ENCODE data around the gene KLHL11. TPM values are rescaled to one million over a fixed set of nuclear protein-coding genes. Genes with fewer than 3 reads are reported as not detected.

KLHL11 gene
- total and polyA plus RNA-seq, 9 of the 15 experiments (the other 6 are each of a cell fraction or from before 2014, with no cell fraction given): 0.20 to 17.0 (median 10.3) TPM

DNA sequence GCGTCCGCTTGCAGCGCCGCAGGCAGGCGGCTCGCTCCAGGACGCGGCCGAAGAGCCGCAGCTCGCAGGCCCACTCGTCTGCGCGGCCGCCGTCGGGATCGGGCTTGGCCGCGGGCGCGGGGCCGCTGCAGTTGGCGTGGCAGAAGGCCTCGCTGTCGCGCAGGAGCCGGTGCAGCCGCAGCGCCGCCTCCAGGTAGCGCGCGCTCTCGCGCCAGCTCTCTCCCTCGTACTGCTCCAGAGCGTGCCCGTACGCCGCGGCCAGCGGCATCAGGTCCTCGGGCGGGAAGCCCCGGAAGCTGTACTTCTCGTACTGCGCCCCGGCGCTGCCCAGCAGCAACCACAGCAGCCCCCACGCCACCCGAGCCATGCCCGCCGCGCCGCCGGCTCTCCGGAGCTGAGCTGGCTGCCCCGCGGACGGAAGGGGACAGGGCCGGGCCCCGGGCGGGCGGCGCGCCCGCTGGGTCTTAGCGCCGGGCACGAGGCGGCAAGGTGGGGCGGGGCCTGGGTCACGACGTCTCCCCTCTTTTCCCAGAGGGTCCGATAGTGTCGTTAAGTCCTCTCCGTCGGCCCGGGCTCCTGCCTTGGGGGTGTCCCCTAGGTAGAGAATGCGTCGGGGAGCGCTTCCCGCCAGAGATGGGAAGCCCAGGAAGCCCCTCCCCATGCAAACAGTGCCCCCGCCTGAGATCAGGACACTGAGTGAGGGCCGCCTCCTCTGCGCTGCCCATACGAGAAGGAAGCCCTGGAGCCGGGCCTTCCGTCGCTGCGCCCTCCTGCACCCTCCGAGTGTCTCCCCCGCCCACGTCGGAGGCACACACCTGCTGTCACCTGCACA lies 53.5 kb downstream of the KLHL11 start, which contains the start of gene P3H4 (continued):
- TF ChIP-seq, protein P1, sequence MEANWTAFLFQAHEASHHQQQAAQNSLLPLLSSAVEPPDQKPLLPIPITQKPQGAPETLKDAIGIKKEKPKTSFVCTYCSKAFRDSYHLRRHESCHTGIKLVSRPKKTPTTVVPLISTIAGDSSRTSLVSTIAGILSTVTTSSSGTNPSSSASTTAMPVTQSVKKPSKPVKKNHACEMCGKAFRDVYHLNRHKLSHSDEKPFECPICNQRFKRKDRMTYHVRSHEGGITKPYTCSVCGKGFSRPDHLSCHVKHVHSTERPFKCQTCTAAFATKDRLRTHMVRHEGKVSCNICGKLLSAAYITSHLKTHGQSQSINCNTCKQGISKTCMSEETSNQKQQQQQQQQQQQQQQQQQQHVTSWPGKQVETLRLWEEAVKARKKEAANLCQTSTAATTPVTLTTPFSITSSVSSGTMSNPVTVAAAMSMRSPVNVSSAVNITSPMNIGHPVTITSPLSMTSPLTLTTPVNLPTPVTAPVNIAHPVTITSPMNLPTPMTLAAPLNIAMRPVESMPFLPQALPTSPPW (CRISPR knock-in tag; IDR thresholded peaks at IDR 0.05): peak; percentile 41; the same call in 1 of the 2 replicates
- TF ChIP-seq ZNF41 (CRISPR knock-in tag; conservative IDR thresholded peaks at IDR 0.05) (no peak), MYC (IDR thresholded peaks at IDR 0.05; ENCODE audit: low read depth, low read length) (peak; percentile 53; the same call in 1 of the 2 replicates), MYC (CRISPR knock-in tag; IDR thresholded peaks at IDR 0.05; ENCODE audit: borderline replicate concordance, low read depth) (no peak), ZKSCAN8 (CRISPR knock-in tag; IDR thresholded peaks at IDR 0.05) (no peak), ZFX (CRISPR knock-in tag; IDR thresholded peaks at IDR 0.05) (peak; percentile 68), CTBP1 (IDR thresholded peaks at IDR 0.05; ENCODE audit: borderline replicate concordance) (peak; percentile 56; the same call in 1 of the 2 replicates), NCOA4 (IDR thresholded peaks at IDR 0.05; ENCODE audit: partially characterized antibody) (no peak), SPI1 (IDR thresholded peaks at IDR 0.05; ENCODE audit: borderline replicate concordance, low read depth, low read length) (no peak), YY1 (IDR thresholded peaks at IDR 0.05; ENCODE audit: borderline replicate concordance in 1 of 3, control insufficient read depth in 1 of 3, extremely low read depth in 1 of 3, insufficient read depth in 3 of 3, insufficient read length in 1 of 3, insufficient replicate concordance in 2 of 3, low read depth in 1 of 3, low read length in 2 of 3) (peak in 1 of 3 experiments; percentile 22), NONO (IDR thresholded peaks at IDR 0.05; ENCODE audit: low read depth in 2 of 2, low read length in 1 of 2) (peak in 1 of 2 experiments; percentile 21; a peak in 1 of 4 replicates), PHF20 (IDR thresholded peaks at IDR 0.05; ENCODE audit: partially characterized antibody) (no peak), RHOXF2B (CRISPR knock-in tag; conservative IDR thresholded peaks at IDR 0.05) (no peak), HEY1 (CRISPR knock-in tag; IDR thresholded peaks at IDR 0.05; ENCODE audit: borderline replicate concordance) (no peak), MAZ (CRISPR knock-in tag; conservative IDR thresholded peaks at IDR 0.05 in 1 of 2, IDR thresholded peaks at IDR 0.05 in 1 of 2) (peak in 1 of 2 experiments; percentile 15; a peak in 1 of 4 replicates), CBFB (CRISPR knock-in tag; IDR thresholded peaks at IDR 0.05) (no peak), NCOA6 (IDR thresholded peaks at IDR 0.05) (peak; percentile 63; the same call in 1 of the 2 replicates), CBX1 (IDR thresholded peaks at IDR 0.05; ENCODE audit: low read depth) (0 out of 2 replicates have a peak, but pooled peaks have one; percentile 24), ESRRA (IDR thresholded peaks at IDR 0.05; ENCODE audit: borderline replicate concordance, low read depth) (0 out of 2 replicates have a peak, but pooled peaks have one; percentile 10)
- TF ChIP-seq, protein P2, sequence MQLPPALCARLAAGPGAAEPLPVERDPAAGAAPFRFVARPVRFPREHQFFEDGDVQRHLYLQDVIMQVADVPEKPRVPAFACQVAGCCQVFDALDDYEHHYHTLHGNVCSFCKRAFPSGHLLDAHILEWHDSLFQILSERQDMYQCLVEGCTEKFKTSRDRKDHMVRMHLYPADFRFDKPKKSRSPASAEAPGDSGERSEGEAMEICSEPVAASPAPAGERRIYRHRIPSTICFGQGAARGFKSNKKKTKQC (CRISPR knock-in tag; IDR thresholded peaks at IDR 0.05): no peak
- TF ChIP-seq, protein P3, sequence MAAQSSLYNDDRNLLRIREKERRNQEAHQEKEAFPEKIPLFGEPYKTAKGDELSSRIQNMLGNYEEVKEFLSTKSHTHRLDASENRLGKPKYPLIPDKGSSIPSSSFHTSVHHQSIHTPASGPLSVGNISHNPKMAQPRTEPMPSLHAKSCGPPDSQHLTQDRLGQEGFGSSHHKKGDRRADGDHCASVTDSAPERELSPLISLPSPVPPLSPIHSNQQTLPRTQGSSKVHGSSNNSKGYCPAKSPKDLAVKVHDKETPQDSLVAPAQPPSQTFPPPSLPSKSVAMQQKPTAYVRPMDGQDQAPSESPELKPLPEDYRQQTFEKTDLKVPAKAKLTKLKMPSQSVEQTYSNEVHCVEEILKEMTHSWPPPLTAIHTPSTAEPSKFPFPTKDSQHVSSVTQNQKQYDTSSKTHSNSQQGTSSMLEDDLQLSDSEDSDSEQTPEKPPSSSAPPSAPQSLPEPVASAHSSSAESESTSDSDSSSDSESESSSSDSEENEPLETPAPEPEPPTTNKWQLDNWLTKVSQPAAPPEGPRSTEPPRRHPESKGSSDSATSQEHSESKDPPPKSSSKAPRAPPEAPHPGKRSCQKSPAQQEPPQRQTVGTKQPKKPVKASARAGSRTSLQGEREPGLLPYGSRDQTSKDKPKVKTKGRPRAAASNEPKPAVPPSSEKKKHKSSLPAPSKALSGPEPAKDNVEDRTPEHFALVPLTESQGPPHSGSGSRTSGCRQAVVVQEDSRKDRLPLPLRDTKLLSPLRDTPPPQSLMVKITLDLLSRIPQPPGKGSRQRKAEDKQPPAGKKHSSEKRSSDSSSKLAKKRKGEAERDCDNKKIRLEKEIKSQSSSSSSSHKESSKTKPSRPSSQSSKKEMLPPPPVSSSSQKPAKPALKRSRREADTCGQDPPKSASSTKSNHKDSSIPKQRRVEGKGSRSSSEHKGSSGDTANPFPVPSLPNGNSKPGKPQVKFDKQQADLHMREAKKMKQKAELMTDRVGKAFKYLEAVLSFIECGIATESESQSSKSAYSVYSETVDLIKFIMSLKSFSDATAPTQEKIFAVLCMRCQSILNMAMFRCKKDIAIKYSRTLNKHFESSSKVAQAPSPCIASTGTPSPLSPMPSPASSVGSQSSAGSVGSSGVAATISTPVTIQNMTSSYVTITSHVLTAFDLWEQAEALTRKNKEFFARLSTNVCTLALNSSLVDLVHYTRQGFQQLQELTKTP (IDR thresholded peaks at IDR 0.05; ENCODE audit: low read depth in 1 of 2, partially characterized antibody in 2 of 2): no peak

All from K562 (cell line).